NCI-H226 (cell line): ENCODE measurements around the gene C1orf141.
"Not testable (repeated sequence)": the region's sequence is repeated elsewhere in the genome, so short reads cannot be mapped to it uniquely, and the experiment has no call there.

ENCODE experiments used
- DNase-seq: peaks from one replicate; pipeline ENCODE4 v3.0.0-alpha.2; 2015

Gene C1orf141

GRCh38 chr1:67134695-67135094, at the start of gene C1orf141:
TSS of gene C1orf141 (minus strand) at chr1:67134970. CDS start at chr1:67127240, 7,730 bp downstream.
- DNase-seq = no peak

DNA sequence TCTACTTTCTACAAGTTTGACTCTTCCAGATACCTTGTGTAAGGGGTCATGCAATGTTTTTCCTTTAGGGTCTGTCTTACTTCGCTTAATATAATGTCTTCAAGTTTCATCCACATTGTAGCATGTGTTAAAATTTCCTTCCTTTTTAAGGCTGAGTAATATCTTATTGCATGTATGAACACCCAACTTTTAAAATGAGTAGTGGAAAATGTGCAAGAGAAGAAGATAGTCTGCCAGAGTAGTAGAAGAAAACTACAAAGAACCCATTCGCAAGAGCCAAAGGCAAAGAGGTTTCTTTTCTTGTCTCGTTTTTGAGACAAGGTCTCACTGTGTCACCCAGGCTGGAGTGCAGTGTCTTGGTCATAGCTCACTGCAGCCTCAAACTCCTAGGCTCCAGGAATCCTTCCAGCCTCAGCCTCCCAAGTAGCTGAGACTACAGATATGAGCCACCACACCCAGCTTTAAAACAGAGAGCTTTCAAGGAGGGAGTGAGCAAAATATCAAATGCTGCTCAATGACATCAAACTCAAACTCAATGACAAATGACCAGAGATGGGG, 40.8 kb upstream of the C1orf141 start:
- no peak for DNase-seq

GRCh38 chr1:67174716-67175284, 40.0 kb upstream of the C1orf141 start:
- no peak for DNase-seq

DNA sequence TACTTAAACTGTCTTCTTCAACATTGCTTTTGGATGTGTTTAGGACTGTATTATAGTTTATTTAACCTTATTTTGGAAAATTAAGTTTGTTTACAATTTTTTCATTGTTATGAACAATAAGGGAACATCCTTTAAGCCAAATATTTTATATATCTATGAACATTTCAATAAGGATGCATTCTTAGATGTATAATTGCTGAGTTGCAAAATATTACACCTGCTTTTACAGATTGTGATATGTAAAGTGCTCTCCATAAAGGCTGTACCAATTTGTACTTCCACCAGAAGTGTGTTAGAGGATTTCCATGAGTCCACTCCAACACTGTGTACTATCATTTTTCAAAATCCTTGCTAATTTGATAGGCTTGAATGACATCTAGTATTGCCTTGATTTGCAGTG, 39.2 kb upstream of the C1orf141 start:
- no peak for DNase-seq

DNA sequence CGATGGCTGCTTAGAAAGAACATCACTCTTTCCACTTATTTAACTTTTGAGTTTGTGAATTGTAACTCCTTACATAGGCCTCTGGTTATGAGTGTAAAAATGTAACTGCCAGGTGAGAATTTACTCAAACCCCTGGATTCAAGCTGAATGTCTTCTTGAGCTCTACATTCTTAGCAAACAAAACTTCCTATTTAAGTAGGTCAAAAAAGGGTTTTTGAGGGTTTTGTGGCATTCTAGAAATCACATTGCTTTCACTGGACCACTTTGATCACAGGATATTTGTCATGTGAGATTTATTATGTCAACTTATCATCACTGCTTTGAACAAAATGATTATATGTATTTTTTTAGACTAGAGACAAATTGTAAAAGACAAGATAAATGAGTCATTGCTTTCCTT, 37.2 kb upstream of the C1orf141 start:
- DNase-seq = no peak

GRCh38 chr1:67171574-67171955, 36.8 kb upstream of the C1orf141 start:
- no peak for DNase-seq

DNA sequence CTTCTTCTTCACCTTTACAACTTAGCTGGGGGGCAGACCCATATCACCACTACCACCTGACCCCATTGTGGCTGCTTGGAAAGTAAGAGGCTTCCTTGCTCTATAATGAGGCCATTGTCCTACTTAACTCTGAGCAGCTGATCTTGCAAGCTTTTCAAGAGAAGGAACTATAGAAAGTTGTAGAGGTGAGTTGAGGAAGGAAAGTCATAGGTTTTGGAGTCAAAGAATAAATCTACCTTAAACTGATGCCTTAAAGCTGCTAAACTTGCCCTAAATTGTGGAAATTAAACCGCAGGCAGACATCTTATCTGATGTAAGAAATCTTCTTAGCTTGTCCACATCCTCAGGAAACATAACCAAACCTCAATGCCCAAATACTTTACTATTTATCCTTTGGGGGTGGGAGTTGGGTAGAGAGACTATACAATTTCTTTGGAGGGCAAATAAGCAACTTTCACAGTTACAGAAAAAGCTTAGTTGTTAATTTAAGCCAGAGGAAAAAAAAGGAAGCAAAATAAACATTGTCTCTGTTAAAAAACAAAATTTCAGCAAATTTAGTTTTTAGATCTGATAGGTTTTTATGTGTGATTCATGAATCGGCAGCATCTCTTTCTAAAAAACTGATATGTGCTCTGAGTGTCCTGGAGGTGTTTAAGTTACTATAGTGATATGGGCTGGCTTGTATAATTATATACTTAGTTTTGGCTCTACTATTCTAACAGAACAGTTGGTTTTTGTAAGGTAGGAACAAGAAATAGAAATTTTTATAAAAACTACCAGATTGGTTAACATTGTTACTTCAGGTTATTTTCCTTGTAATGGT, 36.2 kb upstream of the C1orf141 start:
- no peak for DNase-seq

DNA sequence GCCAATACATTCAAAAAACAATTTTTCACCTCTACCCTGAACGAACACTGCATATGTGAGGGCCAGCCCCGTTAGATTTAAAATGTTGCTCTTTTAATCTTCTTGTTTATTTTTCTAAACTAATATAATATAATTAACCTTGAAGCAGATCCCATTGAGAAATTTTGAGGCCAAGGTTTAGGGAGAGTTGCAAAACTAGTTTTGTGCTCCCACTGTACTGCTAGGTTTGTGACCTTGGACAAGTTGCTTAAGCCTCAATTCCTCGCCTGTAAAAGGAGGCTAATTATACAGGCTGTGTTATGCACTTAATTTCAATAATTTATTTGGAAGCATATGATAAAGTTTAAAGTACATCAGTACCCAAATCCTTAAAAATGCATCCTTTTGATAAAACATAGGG, 35.2 kb upstream of the C1orf141 start:
- no peak for DNase-seq

GRCh38 chr1:67169496-67169895, 34.7 kb upstream of the C1orf141 start:
- no peak for DNase-seq

GRCh38 chr1:67166196-67166595, 31.4 kb upstream of the C1orf141 start, which contains the start of gene IL23R:
TSS of gene IL23R (plus strand) at chr1:67166454. CDS start at chr1:67168121, 1,667 bp downstream.
- no peak for DNase-seq

DNA sequence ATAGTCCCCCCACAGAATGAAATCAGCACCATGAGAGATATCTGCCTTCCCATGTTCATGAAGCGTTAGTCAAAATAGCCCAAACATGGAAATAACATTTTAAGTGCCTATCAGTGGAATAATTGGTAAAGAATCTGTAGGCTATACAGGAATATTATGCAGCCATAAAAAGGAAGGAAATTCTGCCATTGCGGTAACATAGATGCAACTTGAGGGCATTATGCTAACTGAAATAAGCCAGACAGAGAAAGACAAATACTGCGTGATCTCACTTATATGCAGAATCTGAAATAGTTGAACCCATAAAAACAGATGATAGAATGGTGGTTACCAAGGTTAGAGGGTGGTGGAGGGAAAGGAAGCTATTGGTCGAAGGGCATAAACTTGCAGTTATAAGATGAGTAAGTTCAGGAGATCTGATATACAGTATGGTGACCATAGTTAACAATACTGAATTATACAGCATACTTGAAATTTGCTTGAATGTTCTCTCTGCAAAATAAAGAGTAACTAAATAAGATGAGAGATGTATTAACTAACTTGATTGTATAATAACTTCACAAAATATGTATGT, 30.8 kb upstream of the C1orf141 start:
- no peak for DNase-seq

- peak; percentile 79 for DNase-seq
Measured at GRCh38 chr1:67162954-67163353, 28.2 kb upstream of the C1orf141 start.

DNA sequence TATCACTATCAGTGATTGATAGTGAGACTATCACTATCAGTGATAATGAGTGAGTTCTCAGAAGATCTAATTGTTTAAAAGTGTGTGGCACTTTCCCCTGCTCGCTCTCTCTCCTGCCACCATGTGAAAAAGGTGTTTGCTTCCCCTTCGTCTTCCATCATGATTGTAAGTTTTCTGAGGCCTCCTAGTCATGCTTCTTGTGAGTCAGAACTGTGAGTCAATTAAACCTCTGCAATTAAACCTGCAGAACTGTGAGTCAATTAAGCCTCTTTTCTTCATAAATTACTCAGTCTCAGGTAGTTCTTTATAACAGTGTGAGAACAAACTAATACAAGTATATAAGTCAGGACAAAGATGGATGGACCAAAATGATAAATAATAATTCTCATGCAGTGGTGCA, 24.5 kb upstream of the C1orf141 start:
- DNase-seq = no peak

- no peak for DNase-seq
Measured at GRCh38 chr1:67158401-67158800, 23.6 kb upstream of the C1orf141 start.

- DNase-seq = no peak
Measured at GRCh38 chr1:67150931-67151330, 16.2 kb upstream of the C1orf141 start.

- peak; percentile 52 for DNase-seq
Measured at GRCh38 chr1:67149179-67149770, 14.5 kb upstream of the C1orf141 start.

- no peak for DNase-seq
Measured at GRCh38 chr1:67148516-67149178, 13.9 kb upstream of the C1orf141 start.

DNA sequence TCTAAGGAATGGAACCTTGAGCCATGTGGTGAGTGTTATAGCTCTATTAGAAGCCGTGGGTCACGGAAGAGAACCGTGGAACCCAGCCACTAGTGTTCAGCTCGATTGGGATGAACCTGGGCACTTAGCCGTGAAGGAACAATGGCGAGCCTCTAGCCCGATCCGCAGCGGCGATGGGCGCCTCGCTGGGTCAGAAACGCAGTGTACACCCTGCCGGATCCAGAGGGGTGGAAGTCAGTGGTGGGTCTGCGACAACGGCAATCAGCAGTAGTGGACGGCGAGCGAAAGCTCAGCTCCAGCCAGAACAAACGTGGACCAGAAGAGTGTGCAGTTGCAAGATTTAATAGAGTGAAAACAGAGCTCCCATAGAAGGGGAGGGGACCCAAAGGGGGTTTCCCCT, 13.2 kb upstream of the C1orf141 start:
- DNase-seq = not testable (repeated sequence)

DNA sequence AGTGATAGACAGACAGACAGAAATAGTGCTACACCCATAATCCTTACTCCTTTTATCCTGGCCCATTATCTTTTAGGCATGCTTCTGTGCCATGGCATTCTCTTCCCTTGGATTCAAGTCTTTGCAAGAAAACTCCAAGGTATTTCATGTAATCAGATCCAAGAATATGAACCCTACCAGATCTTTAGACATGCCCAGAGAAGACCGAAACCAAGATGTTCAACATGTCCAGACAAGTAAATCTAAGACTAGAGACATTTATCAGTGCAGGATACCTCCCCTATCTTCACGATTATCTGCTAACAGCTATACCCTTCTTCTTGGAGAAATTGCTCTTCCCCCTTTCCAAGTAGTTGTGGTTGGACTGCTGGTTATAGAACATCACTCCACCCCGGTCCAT, 11.8 kb upstream of the C1orf141 start:
- DNase-seq = no peak

DNA sequence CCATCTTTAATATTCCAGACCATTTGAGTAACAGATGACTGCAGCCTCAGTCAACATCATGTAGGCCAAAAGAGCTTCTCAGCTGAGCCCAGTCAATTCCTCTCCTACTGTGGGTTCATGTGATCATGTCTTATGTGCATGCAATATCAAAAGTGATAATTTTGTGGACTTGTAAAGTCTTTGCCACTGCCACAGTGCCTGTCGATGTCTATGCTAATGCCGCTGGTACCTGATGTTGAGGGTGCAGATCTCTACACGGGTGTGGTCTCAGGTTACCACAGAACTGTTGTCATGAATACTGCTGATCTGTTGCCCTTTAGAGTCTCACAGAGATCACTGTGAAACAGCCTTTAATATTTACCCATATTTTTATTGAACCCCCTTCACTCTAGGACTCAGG, 11.3 kb upstream of the C1orf141 start:
- DNase-seq = no peak

DNA sequence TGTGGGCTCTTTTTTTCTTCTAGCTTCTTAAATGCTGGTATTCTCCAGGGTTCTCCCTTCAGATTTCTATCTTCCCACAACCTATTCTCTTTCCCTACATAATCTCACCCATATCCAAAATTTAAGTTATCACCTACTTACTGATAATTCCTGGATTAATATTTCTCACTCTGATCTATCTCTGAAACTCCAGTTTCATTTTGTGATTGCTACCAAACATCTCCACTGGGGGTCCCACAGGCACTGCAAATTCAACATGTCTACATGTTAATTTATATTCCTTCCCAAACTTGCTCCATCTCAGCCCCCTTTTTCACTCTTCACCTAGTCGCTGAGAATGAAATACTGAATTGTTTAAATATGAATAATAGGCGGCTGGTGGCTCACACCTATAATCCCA, 9.9 kb upstream of the C1orf141 start:
- DNase-seq = no peak

DNA sequence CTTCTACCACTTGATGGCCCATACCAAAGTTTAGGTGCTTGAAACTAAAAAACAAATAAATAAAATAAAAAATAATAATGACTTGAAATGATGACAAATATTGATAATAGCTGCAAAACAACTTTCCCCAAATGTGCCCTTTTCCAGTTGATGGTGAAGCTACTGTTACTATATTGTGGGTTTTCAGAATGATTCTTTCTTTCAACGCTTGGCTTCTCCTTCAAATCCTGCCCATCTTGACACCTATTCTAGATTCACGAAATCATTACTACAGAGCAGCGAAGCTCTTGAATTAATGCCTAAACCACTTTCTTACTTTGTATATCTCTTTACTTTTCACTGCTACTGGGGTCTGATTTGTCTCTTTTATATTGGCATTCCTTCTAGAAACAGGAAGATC, 9.2 kb upstream of the C1orf141 start:
- DNase-seq = no peak

DNA sequence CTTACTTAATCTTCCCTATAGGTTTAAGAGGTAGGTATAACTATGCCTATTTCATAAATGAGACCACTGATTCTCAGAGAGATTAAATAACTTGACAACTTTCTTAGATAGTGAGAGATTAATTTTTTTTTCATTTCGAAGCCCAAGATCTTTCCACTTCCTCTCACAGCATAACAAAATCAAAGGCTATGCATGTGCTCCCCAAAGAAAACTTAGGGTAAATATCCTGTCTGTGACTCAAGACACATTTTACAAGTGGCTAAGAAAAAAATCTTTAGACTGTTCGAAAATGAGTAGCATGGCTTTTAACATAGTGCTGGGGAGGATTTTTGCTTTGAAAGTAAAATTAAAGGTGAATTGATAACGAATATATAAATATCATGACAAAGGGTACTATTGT, 8.2 kb upstream of the C1orf141 start:
- DNase-seq = no peak
